ENCODE measurements around the gene FBXL16.
A peak's percentile ranks its signal among the peaks of the same experiment; 100 is the strongest.
"Not testable (repeated sequence)": the region's sequence is repeated elsewhere in the genome, so short reads cannot be mapped to it uniquely, and the experiment has no call there.

Gene FBXL16

GRCh38 chr16:708019-708418, 2.4 kb upstream of the FBXL16 start:
- no peak for DNase-seq

- DNase-seq: no peak
These were observed 1.5 kb upstream of the FBXL16 start for GRCh38 chr16:707062-707538.

- DNase-seq: no peak
These were observed 824 bp upstream of the FBXL16 start for GRCh38 chr16:706189-707061.

GRCh38 chr16:704552-705380, 835 bp downstream of the FBXL16 start:
- DNase-seq: no peak

GRCh38 chr16:704047-704446, 1.6 kb downstream of the FBXL16 start:
- DNase-seq: no peak

- no peak for DNase-seq
These were observed 2.2 kb downstream of the FBXL16 start for GRCh38 chr16:703406-703805.

- DNase-seq: no peak
These were observed 3.3 kb downstream of the FBXL16 start for GRCh38 chr16:702341-702740.

GRCh38 chr16:700684-701584, 4.7 kb downstream of the FBXL16 start:
- peak; percentile 46 for DNase-seq

GRCh38 chr16:698911-699671, 6.5 kb downstream of the FBXL16 start:
- no peak for DNase-seq

- DNase-seq: peak; percentile 65
These were observed 10.1 kb downstream of the FBXL16 start for GRCh38 chr16:695355-696089.

- DNase-seq: no peak
These were observed 10.7 kb downstream of the FBXL16 start for GRCh38 chr16:694863-695354.

GRCh38 chr16:694187-694862, 11.3 kb downstream of the FBXL16 start:
- no peak for DNase-seq

- no peak for DNase-seq
These were observed 11.8 kb downstream of the FBXL16 start for GRCh38 chr16:693766-694165.

GRCh38 chr16:693364-693763, 12.2 kb downstream of the FBXL16 start:
- DNase-seq: no peak

- DNase-seq: no peak
These were observed 13.1 kb downstream of the FBXL16 start for GRCh38 chr16:692356-693108.

GRCh38 chr16:691242-691641, 14.4 kb downstream of the FBXL16 start:
- DNase-seq: not testable (repeated sequence)

- no peak for DNase-seq
These were observed 16.3 kb downstream of the FBXL16 start for GRCh38 chr16:689175-689897.

- no peak for DNase-seq
These were observed 18.1 kb downstream of the FBXL16 start for GRCh38 chr16:687499-687898.
